MM.1S (cell line): ENCODE data around the gene DPY19L3.

Experiments
- DNase-seq: peaks from one replicate; pipeline ENCODE4 v3.0.0-alpha.2; 2015
- H2AFZ ChIP-seq: fragments of 300-600 bp; sonication (generic); 2 replicates; pipeline ENCODE4 v1.6.0; 2016; ENCODE audit warnings: antibody characterized with exemption, low read length
- H3F3A ChIP-seq: fragments of 300-600 bp; sonication (generic); 2 replicates; pipeline ENCODE4 v1.6.1; 2016; ENCODE audit warnings: mild to moderate bottlenecking, antibody characterized with exemption, low read length, moderate library complexity, mixed read lengths; ENCODE audit not compliant: insufficient read depth
- H3K27ac ChIP-seq: fragments of 300-600 bp; sonication (generic); 2 replicates; pipeline ENCODE4 v1.5.1; 2016; ENCODE audit warnings: mild to moderate bottlenecking, low read length
- H3K27me3 ChIP-seq: fragments of 300-600 bp; sonication (generic); replicated peaks from 2 replicates; pipeline ENCODE4 v1.6.0; 2016; ENCODE audit warnings: low read length; ENCODE audit not compliant: insufficient read depth
- H3K36me3 ChIP-seq: fragments of 300-600 bp; sonication (generic); replicated peaks from 2 replicates; pipeline ENCODE4 v1.6.1; 2016; ENCODE audit warnings: mild to moderate bottlenecking, low read length, mixed read lengths; ENCODE audit not compliant: insufficient read depth
- H3K4me1 ChIP-seq: fragments of 300-600 bp; sonication (generic); 2 replicates; pipeline ENCODE4 v1.6.1; 2016; ENCODE audit warnings: low read length, mixed read lengths
- H3K4me2 ChIP-seq: fragments of 300-600 bp; sonication (generic); 2 replicates; pipeline ENCODE4 v1.6.0; 2016; ENCODE audit warnings: low read depth, low read length
- H3K4me3 ChIP-seq: fragments of 300-600 bp; sonication (generic); 2 replicates; pipeline ENCODE4 v1.5.1; 2016; ENCODE audit warnings: low read length, mixed read lengths
- H3K79me2 ChIP-seq: fragments of 300-600 bp; sonication (generic); 2 replicates; pipeline ENCODE4 v1.6.1; 2016; ENCODE audit warnings: mixed run types, low read length, mixed read lengths
- H3K9ac ChIP-seq: fragments of 300-600 bp; sonication (generic); 2 replicates; pipeline ENCODE4 v1.6.1; 2016; ENCODE audit warnings: low read length, mixed read lengths
- H3K9me2 ChIP-seq: fragments of 300-600 bp; sonication (generic); replicated peaks from 2 replicates; pipeline ENCODE4 v1.6.1; 2016; ENCODE audit warnings: mild to moderate bottlenecking, low read length, mixed read lengths; ENCODE audit not compliant: insufficient read depth
- H3K9me3 ChIP-seq: fragments of 300-600 bp; sonication (generic); replicated peaks from 2 replicates; pipeline ENCODE4 v1.6.1; 2016; ENCODE audit warnings: mild to moderate bottlenecking, low read length, mixed read lengths; ENCODE audit not compliant: insufficient read depth
- H4K20me1 ChIP-seq: fragments of 300-600 bp; sonication (generic); 2 replicates; pipeline ENCODE4 v1.6.1; 2016; ENCODE audit warnings: mild to moderate bottlenecking, low read length, moderate library complexity, mixed read lengths; ENCODE audit not compliant: insufficient read depth
- EZH2 ChIP-seq: fragments of 300-600 bp; sonication (generic); optimal IDR thresholded peaks from 2 replicates; pipeline ENCODE3; 2017; ENCODE audit warnings: low read depth, mild to moderate bottlenecking, antibody characterized with exemption, low read length, mixed read lengths
- EZH2phosphoT487 ChIP-seq: fragments of 300-600 bp; sonication (generic); IDR thresholded peaks from 2 replicates; pipeline ENCODE4 v1.6.1; 2018; ENCODE audit warnings: antibody characterized with exemption, low read length
- TF ChIP-seq, protein P1 (sequence below): fragments of 300-600 bp; sonication (generic); IDR thresholded peaks from 2 replicates; pipeline ENCODE4 v1.5.1; 2016; ENCODE audit warnings: antibody characterized with exemption, low read length, mixed read lengths

The DPY19L3 gene

DNA sequence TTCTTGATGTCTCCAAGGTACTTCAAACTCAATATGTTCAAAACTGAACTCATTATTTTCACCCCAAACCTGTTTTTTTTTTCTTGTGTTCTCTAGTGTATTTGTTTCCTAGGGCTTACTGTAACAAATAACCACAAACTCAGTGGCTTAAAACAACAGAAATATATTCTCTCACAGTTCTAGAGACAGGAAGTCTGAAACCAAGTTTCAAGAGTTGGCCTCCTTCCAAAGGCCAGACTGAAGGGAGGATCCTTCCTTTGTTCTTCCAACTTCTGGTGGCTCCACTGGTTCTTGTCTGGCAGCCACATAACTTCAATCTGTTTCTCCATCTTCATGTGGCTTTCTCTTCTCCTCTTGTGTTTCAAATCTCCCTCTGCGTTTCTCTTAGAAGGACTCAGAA is 113.5 kb downstream of the DPY19L3 start:
- peaks cover 5% of the 10 kb centered on the region; the same call in 1 of the 2 replicates for H3K4me1 ChIP-seq
- H3F3A ChIP-seq, result no peaks in the 10 kb centered on the region
- no peaks in the 10 kb centered on the region for H3K27me3 ChIP-seq
- no peak for TF ChIP-seq EZH2phosphoT487
- TF ChIP-seq, protein P1, sequence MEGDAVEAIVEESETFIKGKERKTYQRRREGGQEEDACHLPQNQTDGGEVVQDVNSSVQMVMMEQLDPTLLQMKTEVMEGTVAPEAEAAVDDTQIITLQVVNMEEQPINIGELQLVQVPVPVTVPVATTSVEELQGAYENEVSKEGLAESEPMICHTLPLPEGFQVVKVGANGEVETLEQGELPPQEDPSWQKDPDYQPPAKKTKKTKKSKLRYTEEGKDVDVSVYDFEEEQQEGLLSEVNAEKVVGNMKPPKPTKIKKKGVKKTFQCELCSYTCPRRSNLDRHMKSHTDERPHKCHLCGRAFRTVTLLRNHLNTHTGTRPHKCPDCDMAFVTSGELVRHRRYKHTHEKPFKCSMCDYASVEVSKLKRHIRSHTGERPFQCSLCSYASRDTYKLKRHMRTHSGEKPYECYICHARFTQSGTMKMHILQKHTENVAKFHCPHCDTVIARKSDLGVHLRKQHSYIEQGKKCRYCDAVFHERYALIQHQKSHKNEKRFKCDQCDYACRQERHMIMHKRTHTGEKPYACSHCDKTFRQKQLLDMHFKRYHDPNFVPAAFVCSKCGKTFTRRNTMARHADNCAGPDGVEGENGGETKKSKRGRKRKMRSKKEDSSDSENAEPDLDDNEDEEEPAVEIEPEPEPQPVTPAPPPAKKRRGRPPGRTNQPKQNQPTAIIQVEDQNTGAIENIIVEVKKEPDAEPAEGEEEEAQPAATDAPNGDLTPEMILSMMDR, result no peak
- TF ChIP-seq EZH2, result no peak
- H3K9me2 ChIP-seq, result no peaks in the 10 kb centered on the region
- no peak overlapping the region for H3K4me3 ChIP-seq
- H3K36me3 ChIP-seq, result no peaks in the 10 kb centered on the region
- H3K9ac ChIP-seq, result no peak overlapping the region
- no peak overlapping the region for H3K4me2 ChIP-seq
- H3K27ac ChIP-seq, result no peak overlapping the region
- H4K20me1 ChIP-seq, result no peaks in the 10 kb centered on the region
- peak; percentile 14 for DNase-seq
- no peaks in the 10 kb centered on the region for H3K9me3 ChIP-seq
- no peak overlapping the region for H2AFZ ChIP-seq
- no peaks in the 10 kb centered on the region for H3K79me2 ChIP-seq

DNA sequence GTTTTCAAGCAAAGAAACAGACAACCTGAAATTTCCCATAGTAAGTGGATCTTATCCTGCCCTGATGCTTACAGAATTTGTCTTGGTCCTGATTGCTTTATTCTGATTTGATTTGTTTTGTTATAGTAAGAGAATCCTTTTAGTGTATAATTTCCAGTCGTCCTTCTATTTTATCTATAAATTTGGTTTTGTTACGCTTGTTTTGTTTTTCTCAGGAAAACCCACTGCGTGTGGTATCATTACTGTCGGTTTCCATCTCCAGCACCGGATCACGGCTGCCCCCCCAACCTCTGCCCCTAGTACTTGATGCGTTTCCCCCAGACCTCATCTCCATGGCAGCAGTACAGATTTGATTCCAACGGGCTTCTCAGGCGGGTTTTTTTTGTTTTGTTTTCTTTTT is 117.4 kb downstream of the DPY19L3 start:
- H3K9me2 ChIP-seq, result no peaks in the 10 kb centered on the region
- no peak overlapping the region for H3K4me2 ChIP-seq
- no peaks in the 10 kb centered on the region for H3K79me2 ChIP-seq
- no peaks in the 10 kb centered on the region for H3F3A ChIP-seq
- no peak for TF ChIP-seq EZH2phosphoT487
- no peak for TF ChIP-seq EZH2
- TF ChIP-seq, protein P1, result no peak
- no peaks in the 10 kb centered on the region for H3K9me3 ChIP-seq
- H3K4me3 ChIP-seq, result no peak overlapping the region
- H3K9ac ChIP-seq, result no peak overlapping the region
- no peaks in the 10 kb centered on the region for H3K27me3 ChIP-seq
- no peak for DNase-seq
- no peaks in the 10 kb centered on the region for H4K20me1 ChIP-seq
- no peak overlapping the region for H3K27ac ChIP-seq
- H3K4me1 ChIP-seq, result peaks cover 5% of the 10 kb centered on the region; the same call in 1 of the 2 replicates
- no peak overlapping the region for H2AFZ ChIP-seq
- no peaks in the 10 kb centered on the region for H3K36me3 ChIP-seq

DNA sequence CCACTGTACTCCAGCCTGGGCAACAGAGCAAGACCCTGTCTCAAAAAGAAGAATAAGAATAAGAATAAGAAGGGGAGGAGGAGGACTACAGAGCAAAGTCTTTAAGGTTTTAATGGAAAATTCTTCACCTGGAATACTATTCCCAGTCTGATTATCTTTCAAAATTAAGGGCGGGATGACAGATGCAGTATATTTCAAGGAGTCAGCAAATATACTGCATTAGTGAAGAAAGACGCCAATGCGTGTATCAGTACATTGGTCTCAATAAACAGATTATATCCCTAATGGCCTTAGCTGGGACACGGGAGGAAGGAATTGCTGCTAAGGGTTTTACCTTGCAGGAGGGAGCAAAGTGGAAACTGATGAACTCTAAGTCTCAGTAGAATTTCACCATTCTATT is 121.3 kb downstream of the DPY19L3 start:
- H3K79me2 ChIP-seq, result no peaks in the 10 kb centered on the region

More for the DNA sequence above, 121.3 kb downstream of the DPY19L3 start:
- H3K27ac ChIP-seq, result no peak overlapping the region
- H3K9me3 ChIP-seq, result no peaks in the 10 kb centered on the region
- H3K27me3 ChIP-seq, result no peaks in the 10 kb centered on the region
- H3K4me1 ChIP-seq, result no peaks in the 10 kb centered on the region
- H3K9ac ChIP-seq, result no peak overlapping the region
- no peak for TF ChIP-seq EZH2
- TF ChIP-seq, protein P1, result no peak
- TF ChIP-seq EZH2phosphoT487, result no peak
- H3K36me3 ChIP-seq, result no peaks in the 10 kb centered on the region
- H3F3A ChIP-seq, result no peaks in the 10 kb centered on the region
- H2AFZ ChIP-seq, result no peak overlapping the region
- no peak overlapping the region for H3K4me3 ChIP-seq
- no peak for DNase-seq
- H3K9me2 ChIP-seq, result no peaks in the 10 kb centered on the region
- H3K4me2 ChIP-seq, result no peak overlapping the region
- H4K20me1 ChIP-seq, result no peaks in the 10 kb centered on the region
